ENCODE measurements around the gene ILRUN.
"Not testable (repeated sequence)": the region's sequence is repeated elsewhere in the genome, so short reads cannot be mapped to it uniquely, and the experiment has no call there.

Gene ILRUN

DNA sequence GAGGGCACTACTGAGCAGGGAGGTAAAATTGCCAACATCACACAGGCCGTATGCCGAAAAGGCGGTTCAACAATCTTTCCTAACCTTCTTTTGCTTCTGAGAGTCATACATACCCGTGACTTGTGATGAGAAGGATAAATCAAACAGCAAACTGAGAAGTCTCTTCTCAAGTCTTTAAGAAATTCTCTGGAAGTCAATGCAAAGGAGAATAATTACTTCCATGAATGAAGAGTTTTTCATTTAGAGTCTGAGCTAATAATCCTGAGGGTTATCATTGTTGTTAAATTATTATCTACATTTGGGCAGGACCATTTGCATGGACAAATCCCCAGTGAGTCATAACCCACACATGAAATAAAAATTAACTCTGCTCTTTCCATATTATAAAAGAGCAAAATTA is 22.4 kb upstream of the ILRUN start:
- TF ChIP-seq JUND (IDR thresholded peaks at IDR 0.05; ENCODE audit: low read depth): no peak
- no peak for DNase-seq (ENCODE audit: low read depth in 1 of 2, low spot score in 1 of 2)
- in situ Hi-C loops (cut with HindIII; ENCODE audit: low pct_unique_long_range_greater_than_20kb, low sequenced_read_pairs): no loop called here

DNA sequence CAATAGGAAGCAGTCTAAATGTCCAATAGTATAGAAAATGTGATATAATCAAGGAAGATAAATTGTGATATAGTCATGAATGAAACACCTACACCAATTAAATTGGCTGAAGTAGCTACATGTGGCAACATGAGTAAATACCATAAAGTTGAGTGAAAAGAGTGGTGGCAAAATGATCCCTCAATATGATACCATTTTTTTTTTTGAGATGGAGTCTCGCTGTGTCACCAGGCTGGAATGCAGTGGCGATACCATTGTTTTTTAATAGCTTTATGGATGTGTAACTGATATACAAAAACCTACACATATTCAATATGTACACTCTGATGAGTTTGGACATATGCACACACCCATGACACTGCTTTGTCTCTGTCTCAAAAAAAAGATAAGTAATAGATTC is 20.9 kb upstream of the ILRUN start:
- in situ Hi-C loops (cut with HindIII; ENCODE audit: low pct_unique_long_range_greater_than_20kb, low sequenced_read_pairs): no loop called here
- TF ChIP-seq JUND (IDR thresholded peaks at IDR 0.05; ENCODE audit: low read depth): no peak
- DNase-seq (ENCODE audit: low read depth in 1 of 2, low spot score in 1 of 2): no peak

DNA sequence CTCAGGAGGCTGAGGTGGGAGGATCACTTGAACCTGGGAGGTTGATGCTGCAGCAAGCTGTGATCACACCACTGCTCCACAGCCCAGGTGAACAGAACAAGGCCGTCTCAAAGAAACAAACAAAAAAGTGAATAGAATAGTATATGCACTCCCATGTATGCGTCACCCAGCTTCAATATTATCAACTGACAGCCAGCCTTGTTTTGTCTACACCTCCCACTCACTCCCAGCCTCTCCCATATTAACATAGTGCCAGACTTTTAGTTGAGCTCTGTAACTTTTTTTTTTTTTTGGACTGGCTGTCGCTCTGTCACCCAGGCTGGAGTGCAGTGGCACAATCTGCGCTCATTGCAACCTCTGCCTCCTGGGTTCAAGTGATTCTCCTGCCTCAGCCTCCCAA is 18.1 kb upstream of the ILRUN start:
- no peak for DNase-seq (ENCODE audit: low read depth in 1 of 2, low spot score in 1 of 2)
- no peak for TF ChIP-seq JUND (IDR thresholded peaks at IDR 0.05; ENCODE audit: low read depth)
- in situ Hi-C loops (cut with HindIII; ENCODE audit: low pct_unique_long_range_greater_than_20kb, low sequenced_read_pairs): no loop called here

DNA sequence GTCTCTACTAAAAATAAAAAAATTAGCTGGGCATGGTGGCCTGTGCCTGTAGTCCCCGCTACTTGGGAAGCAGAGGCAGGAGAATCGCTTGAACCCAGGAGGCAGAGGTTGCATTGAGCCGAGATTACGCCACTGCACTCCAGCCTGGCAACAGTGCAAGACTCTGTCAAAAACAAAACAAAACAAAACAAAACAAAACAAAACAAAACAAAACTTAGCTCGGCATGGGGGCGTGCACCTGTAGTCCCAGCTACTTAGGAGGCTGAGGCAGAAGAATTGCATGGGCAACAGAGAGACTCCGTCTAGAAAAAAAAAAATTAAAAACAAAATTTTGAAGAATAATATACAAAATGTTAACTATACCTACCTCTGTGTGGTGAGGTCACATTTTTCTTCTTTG is 16.3 kb upstream of the ILRUN start:
- in situ Hi-C loops (cut with HindIII; ENCODE audit: low pct_unique_long_range_greater_than_20kb, low sequenced_read_pairs); DNase-seq (ENCODE audit: low read depth in 1 of 2, low spot score in 1 of 2): not testable (repeated sequence)

DNA sequence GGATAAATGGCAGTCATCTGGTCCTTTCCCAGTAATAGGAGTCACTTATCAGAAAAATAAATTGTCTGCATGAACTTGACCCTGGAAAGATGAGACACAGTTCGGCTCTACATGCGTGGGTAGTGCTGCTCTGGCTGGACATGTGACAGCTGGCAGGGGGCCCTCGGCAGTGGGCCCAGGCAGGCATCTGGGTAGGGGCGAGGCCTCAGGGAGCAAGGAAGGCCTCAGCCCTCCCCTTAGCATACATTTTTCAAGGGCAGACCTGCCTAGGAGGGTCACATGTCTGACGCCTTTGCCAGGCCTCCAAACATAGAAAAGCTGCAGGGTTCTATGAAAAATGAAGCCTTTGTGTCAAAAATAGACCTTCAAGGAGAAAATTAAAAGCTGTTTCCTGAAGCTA is 12.8 kb upstream of the ILRUN start:
- no peak for DNase-seq (ENCODE audit: low read depth in 1 of 2, low spot score in 1 of 2)
- no peak for TF ChIP-seq JUND (IDR thresholded peaks at IDR 0.05; ENCODE audit: low read depth)
- in situ Hi-C loops (cut with HindIII; ENCODE audit: low pct_unique_long_range_greater_than_20kb, low sequenced_read_pairs): no loop called here

DNA sequence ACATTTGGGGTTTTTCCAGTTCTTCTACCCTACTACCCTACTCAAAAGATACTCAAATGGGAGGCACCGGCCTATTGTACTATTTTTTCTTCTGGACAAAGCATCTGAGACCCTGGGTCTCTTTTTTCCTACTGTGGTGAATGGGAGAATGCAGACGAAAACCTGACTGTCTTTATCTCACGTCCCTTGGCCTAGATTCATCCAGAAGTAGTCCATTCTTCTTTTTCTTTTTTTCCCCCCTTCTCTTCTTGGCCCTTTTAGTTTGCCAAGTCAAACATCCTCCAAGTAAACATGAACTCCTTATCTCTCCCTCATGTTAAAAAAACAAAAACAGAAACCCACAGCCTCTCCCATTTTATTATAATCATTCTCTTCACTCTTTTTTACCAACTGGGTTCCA is 8.7 kb upstream of the ILRUN start:
- no peak for TF ChIP-seq JUND (IDR thresholded peaks at IDR 0.05; ENCODE audit: low read depth)
- no peak for DNase-seq (ENCODE audit: low read depth in 1 of 2, low spot score in 1 of 2)
- in situ Hi-C loops (cut with HindIII; ENCODE audit: low pct_unique_long_range_greater_than_20kb, low sequenced_read_pairs): no loop called here

DNA sequence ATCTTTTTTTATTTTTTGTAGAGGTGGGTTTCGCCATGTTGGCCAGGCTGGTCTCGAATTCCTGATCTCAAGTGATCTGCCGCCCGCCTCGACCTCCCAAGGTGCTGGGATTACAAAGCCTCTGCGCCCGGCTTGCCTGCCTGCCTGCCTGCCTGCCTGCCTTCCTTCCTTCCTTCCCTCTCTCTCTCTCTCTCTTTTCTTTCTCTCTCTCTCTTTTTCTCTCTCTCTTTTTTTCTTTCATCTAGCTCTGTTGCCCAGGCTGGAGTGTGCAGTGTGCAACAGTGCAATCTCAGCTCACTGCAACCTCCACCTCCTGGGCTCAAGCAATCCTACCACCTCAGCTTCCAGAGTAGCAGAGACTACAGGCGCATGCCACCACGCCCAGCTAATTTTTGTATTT is 4.6 kb upstream of the ILRUN start:
- DNase-seq (ENCODE audit: low read depth in 1 of 2, low spot score in 1 of 2): no peak

DNA sequence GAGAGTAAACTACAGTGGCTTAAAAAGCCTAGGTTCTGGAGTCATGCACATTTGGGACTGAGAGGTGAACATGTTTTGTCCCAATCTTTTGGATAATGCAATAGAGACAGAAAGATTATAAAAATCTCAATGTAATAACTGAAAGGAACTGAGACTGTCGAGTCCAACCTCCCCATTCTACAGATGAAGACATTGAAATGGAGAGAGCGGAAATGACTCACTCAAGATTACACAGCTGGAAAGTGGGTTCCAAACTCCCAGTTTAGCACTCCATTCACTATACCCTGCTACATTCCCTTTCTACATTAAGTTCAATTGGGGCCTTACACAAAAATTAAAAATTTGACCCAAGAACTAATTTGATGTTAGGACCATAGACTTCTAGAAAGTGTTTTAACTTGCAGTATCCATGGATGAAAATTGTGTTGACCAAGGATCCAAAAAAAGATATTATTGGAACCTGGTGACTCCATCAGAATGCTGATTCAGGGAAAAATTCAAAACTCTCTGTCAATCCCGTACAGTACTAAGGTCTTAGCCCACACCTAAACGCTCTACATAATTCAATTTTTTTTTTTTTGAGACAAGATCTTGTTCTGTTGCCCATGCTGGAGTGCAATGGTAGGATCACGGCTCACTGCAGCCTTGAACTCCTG is 1.5 kb upstream of the ILRUN start:
- in situ Hi-C loops (cut with HindIII; ENCODE audit: low pct_unique_long_range_greater_than_20kb, low sequenced_read_pairs): no loop called here
- no peak for TF ChIP-seq JUND (IDR thresholded peaks at IDR 0.05; ENCODE audit: low read depth)
- DNase-seq (ENCODE audit: low read depth in 1 of 2, low spot score in 1 of 2): no peak

More for the DNA sequence above, 4.6 kb upstream of the ILRUN start:
- no peak for TF ChIP-seq JUND (IDR thresholded peaks at IDR 0.05; ENCODE audit: low read depth)
- in situ Hi-C loops (cut with HindIII; ENCODE audit: low pct_unique_long_range_greater_than_20kb, low sequenced_read_pairs): no loop called here

DNA sequence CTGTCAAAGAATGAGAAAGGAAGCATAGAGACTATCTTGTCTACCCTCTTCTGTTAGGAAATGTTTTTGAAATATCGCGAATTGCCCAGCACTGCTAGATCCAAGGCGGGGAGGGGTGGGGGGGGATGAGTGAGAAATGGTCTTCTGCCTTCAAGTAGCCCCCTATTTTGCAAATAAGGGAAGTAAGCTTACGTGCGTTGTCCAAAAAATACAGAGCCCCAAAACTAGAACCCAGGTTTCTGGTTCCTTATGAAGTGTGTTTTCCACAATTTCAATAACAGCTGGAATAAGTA is 923 bp upstream of the ILRUN start:
- DNase-seq (ENCODE audit: low read depth in 1 of 2, low spot score in 1 of 2): no peak
- in situ Hi-C loops (cut with HindIII; ENCODE audit: low pct_unique_long_range_greater_than_20kb, low sequenced_read_pairs): no loop called here
- no peak for TF ChIP-seq JUND (IDR thresholded peaks at IDR 0.05; ENCODE audit: low read depth)

DNA sequence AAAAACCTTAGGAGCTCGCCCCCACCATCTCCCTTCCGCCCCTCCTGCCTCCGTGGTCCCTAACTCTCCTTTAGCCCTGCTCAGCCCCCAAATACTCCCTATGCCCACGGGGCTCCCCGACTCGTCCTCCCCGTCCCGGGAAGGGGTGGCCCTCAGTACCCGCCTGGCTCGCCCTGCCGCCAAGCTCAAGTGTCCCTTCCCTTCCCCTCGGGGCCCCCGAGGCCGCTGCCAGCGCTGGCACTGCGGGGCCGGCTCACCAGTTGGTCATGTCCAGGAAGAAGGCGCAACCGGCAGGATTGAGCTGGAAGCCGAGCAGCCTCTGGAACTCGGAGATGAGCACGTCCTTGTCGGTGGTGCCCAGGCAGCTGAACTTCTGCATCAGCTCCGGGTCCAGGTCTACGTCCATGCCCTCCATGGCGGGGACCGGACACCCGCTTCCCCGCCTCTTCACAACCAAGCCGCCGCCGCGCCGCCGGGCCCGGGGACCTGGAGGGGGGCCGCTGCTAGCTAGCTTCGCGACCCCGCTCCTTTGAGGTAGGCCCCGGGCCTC is 303 bp downstream of the ILRUN start:
- peak; percentile 26 to 49 for DNase-seq (ENCODE audit: low read depth in 1 of 2, low spot score in 1 of 2)
- TF ChIP-seq JUND (IDR thresholded peaks at IDR 0.05; ENCODE audit: low read depth): no peak
- in situ Hi-C loops (cut with HindIII; ENCODE audit: low pct_unique_long_range_greater_than_20kb, low sequenced_read_pairs): no loop called here

DNA sequence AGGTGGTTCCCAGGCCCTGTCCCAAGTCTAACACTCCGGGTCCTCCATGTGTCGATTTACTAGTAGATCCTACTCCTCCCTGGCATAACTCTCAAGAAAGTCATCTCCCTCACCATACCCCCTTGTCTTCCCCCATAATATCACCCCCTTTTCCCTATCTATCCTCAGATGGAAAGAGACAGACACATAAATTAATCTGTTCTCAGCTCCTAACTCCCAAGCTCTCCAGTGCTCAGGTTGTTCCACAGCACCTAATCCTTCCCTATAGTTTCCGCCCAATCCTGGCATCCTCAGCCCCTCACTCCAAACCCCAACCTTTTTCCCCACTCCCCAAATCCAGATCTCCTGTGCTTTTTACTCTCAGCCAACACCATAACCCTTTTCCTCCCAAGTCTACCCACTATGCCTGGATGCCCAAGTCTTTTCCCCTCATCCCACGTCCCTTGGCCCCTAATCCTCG is 808 bp downstream of the ILRUN start:
- no peak for TF ChIP-seq JUND (IDR thresholded peaks at IDR 0.05; ENCODE audit: low read depth)
- in situ Hi-C loops (cut with HindIII; ENCODE audit: low pct_unique_long_range_greater_than_20kb, low sequenced_read_pairs): no loop called here
- no peak for DNase-seq (ENCODE audit: low read depth in 1 of 2, low spot score in 1 of 2)

DNA sequence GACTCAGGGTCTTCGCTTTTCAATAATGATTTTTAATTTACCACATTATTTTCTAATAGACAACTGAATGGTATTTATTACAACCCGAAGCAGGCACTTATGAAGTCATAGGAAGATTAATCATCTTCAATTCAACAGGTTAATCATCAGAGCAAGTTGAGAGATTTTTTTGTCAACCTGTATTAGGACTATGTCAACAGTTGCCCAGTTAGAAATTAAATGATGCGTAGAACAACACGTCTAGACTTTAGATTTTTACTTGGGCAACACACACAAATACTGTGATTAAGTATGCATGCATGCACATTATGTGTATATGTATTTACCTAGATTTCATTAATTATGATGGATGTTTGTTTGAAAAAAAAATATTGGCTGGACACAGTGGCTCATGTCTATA is 4.3 kb downstream of the ILRUN start:
- DNase-seq (ENCODE audit: low read depth in 1 of 2, low spot score in 1 of 2): no peak
- in situ Hi-C loops (cut with HindIII; ENCODE audit: low pct_unique_long_range_greater_than_20kb, low sequenced_read_pairs): no loop called here
- TF ChIP-seq JUND (IDR thresholded peaks at IDR 0.05; ENCODE audit: low read depth): no peak

DNA sequence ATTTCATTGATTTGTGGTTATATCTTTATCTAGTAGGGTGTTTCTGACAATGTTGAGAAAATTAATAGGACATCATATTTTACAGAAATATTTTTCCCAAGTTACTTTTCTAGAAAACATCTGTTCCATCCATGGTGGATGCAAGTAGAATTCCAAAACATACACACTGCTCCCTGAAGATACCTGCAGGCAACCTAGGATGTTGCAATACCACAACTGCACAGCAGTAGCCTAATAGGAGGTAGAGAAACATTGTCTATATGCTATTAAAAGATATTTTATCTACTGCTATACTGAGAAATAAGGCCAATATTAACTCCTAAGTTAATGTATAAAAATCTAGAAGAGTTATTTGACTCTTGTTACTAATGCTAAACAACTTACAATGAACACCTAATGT is 6.8 kb downstream of the ILRUN start:
- in situ Hi-C loops (cut with HindIII; ENCODE audit: low pct_unique_long_range_greater_than_20kb, low sequenced_read_pairs): no loop called here
- no peak for DNase-seq (ENCODE audit: low read depth in 1 of 2, low spot score in 1 of 2)
- TF ChIP-seq JUND (IDR thresholded peaks at IDR 0.05; ENCODE audit: low read depth): no peak

DNA sequence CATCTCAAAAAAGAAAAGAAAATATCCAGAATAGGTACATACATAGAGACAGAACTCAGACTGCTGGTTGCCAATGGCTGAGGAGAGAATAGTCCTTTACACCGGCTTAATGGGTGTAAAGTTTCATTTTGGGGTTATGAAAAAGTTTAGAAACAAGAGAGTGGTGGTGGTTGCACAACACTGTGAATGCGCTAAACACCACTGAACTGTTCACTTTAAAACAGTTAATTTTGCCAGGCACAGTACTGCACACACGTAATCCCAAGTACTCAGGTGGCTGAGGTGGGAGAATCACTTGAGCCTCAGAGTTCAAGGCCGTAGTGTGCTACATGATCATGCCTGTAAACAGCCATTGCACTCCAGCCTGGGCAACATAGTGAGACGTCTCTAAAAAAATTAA is 7.6 kb downstream of the ILRUN start:
- DNase-seq (ENCODE audit: low read depth in 1 of 2, low spot score in 1 of 2): no peak
- in situ Hi-C loops (cut with HindIII; ENCODE audit: low pct_unique_long_range_greater_than_20kb, low sequenced_read_pairs): no loop called here
- TF ChIP-seq JUND (IDR thresholded peaks at IDR 0.05; ENCODE audit: low read depth): no peak
